Psoas muscle (tissue), 8 donors: ENCODE measurements around the gene MAP2K1. TPM values are rescaled to one million over a fixed set of nuclear protein-coding genes. Genes with fewer than 3 reads are reported as not detected.

Source experiments
- ATAC-seq, 4 donors: fragments of 200-7000 bp; cut with Tn5 transposase; one replicate each; pipeline ENCODE4 v1.9.1; 2020; ENCODE audit warnings: moderate library complexity in 3 of 4, mild to moderate bottlenecking in 2 of 4
- DNase-seq, 2 donors: peaks; one replicate each; pipeline ENCODE4 v3.0.0-alpha.2; 2020
- H3K27ac ChIP-seq: fragments of 200-600 bp; one replicate; pipeline ENCODE4 v1.8.0; 2022
- H3K27me3 ChIP-seq, 3 donors: fragments of 200-600 bp in 1 of 3; one replicate each; pipeline versions ENCODE4 v1.6.1 to v1.8.0; 2013 to 2022; ENCODE audit warnings: low read length in 2 of 3, mild to moderate bottlenecking in 2 of 3, moderate library complexity in 1 of 3; ENCODE audit not compliant: insufficient read depth in 3 of 3
- H3K36me3 ChIP-seq, 2 donors: fragments of 200-600 bp in 1 of 2; one replicate each; pipeline versions ENCODE4 v1.6.1 to v1.8.0; 2013 to 2022; ENCODE audit warnings: low read depth in 1 of 2, mild to moderate bottlenecking in 1 of 2, moderate library complexity in 1 of 2; ENCODE audit not compliant: insufficient read depth in 1 of 2
- H3K4me1 ChIP-seq: fragments of 200-600 bp; one replicate; pipeline ENCODE4 v1.8.0; 2022
- H3K4me3 ChIP-seq: fragments of 200-600 bp; one replicate; pipeline ENCODE4 v1.8.0; 2022; ENCODE audit warnings: mild to moderate bottlenecking
- H3K9me3 ChIP-seq: fragments of 200-600 bp; one replicate; pipeline ENCODE4 v1.8.0; 2022
- WGBS, 3 donors: extraction: QIAGEN DNeasy Blood & Tissue Kit; methylation state at CpG; one replicate each; pipeline versions ENCODE4 v1.1.6 to v1.1.7; 2013; 5-methylcytosine and 5-hydroxymethylcytosine counted together
- intact Hi-C, 2 donors: fragments of 100-400 bp; cut with DNase I; formaldehyde crosslinking; loops; one replicate each; pipeline versions ENCODE4 v1.11.0 to v1.14.2; 2022
- polyA plus RNA-seq, 3 donors: library from polyadenylated mRNA; stranded (reverse); fragments of 200-250 nt; gene quantifications; one replicate each; pipeline ENCODE4 v1.2.3, GENCODE V29; 2013
- total RNA-seq, 4 donors: library from RNA; stranded (reverse); fragmentation: NEBNext Ultra II Directional in 2 of 4; extraction: Animal tissue kit (Norgen Biotek cat#: 25700) in 2 of 4; gene quantifications; one replicate each; pipeline versions ENCODE4 v1.2.1 to v1.2.4, GENCODE V29; 2021 to 2023
- TF ChIP-seq, protein P1 (sequence below): fragments of 200-600 bp; IDR thresholded peaks from one replicate; pipeline ENCODE4 v1.8.0; 2022; ENCODE audit warnings: antibody characterized with exemption
- donor health status: healthy with polysubstance abuse.
- donor health status: DM: no; HTN: no; CAD: no; lungs with moderate emphysema.
- donor health status: Bipolar disorder and iron deficiency.
- donor health status: healthy.
- donor health status: DM: yes; HTN: yes; CAD: no.
- donor health status: DM: no; HTN: no; CAD: no.
- donor health status: DM: no; HTN: no; CAD: no.
- donor health status: DM: yes; HTN: yes; CAD: no.

The MAP2K1 gene
- total and polyA plus RNA-seq, 7 donors: 56.3 to 135 (median 66.9) TPM

DNA sequence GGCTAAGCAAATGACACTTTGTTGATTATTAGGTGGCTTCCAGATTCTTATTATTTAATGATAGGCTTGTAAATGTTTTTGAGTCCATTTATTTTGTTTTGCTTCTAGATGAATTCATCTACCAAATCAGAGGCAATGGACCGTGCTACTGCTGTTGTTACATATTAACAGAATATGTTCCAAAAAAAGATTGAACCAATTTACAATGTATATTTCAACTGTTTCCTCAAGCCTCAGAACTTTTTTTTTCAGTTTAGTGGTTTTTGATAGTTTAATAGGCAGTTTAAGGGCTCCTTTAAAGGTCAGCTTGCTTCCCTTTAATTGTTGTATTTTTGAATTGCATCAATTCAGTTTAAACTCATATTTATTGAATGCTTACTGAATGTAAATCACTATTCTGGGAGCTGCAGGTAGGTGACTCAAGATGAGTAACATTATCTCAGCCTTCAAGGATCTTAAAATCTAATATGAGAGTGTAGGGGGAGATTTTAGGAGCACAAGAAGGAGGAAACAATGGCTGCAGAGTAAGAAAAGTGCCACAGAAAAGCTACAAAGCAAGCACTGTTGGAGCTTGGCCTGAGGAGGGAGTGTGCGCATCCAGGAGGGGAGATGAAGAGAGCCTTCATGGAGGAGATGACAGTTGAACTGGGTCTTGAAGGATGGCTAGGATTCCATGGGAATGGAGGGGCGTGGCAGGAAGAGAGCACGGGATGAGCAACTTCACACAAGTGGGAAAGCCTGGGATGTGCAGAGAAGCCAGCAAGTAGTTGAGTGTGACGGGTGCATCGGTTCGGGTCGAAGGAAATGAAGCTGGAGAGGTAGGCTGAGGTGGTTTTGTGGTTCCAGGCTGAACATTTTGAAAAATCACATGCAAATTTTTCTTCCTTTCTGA lies 14.7 kb downstream of the MAP2K1 start:
- Histone ChIP-seq H3K27me3 (no peaks in the 10 kb centered on the region), H3K27ac (no peak overlapping the region), H3K36me3 (peaks cover 0 to 10% of the 10 kb centered on the region in 2 donors), H3K9me3 (no peaks in the 10 kb centered on the region), H3K4me1 (peaks cover 33% of the 10 kb centered on the region), H3K4me3 (no peak overlapping the region)
- 85 to 89% (median 87%) methylated on average over 8 of the region's 8 CpGs for WGBS, 3 donors
- TF ChIP-seq, protein P1, sequence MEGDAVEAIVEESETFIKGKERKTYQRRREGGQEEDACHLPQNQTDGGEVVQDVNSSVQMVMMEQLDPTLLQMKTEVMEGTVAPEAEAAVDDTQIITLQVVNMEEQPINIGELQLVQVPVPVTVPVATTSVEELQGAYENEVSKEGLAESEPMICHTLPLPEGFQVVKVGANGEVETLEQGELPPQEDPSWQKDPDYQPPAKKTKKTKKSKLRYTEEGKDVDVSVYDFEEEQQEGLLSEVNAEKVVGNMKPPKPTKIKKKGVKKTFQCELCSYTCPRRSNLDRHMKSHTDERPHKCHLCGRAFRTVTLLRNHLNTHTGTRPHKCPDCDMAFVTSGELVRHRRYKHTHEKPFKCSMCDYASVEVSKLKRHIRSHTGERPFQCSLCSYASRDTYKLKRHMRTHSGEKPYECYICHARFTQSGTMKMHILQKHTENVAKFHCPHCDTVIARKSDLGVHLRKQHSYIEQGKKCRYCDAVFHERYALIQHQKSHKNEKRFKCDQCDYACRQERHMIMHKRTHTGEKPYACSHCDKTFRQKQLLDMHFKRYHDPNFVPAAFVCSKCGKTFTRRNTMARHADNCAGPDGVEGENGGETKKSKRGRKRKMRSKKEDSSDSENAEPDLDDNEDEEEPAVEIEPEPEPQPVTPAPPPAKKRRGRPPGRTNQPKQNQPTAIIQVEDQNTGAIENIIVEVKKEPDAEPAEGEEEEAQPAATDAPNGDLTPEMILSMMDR: no peak
- intact Hi-C loops: loop anchor here in 1 of 2 donors (5.0 kb wide), 1 partner anchor 76 kb away; no protein-coding TSS in a partner anchor
- no peak for DNase-seq
- ATAC-seq: no peak

GRCh38 chr15:66402761-66403284 lies 16.1 kb downstream of the MAP2K1 start:
- Histone ChIP-seq H3K4me1 (peaks cover 34% of the 10 kb centered on the region), H3K27me3 (no peaks in the 10 kb centered on the region), H3K4me3 (no peak overlapping the region), H3K36me3 (peaks cover 0 to 4% of the 10 kb centered on the region in 2 donors), H3K9me3 (no peaks in the 10 kb centered on the region), H3K27ac (no peak overlapping the region)
- DNase-seq (no peak), ATAC-seq (no peak)
- intact Hi-C loops: loop anchor here in 1 of 2 donors (5.0 kb wide), 1 partner anchor 74 kb away; no protein-coding TSS in a partner anchor
- 82 to 88% (median 88%) methylated on average over 3 of the region's 3 CpGs for WGBS, 3 donors
- TF ChIP-seq, protein P1: no peak

- TF ChIP-seq, protein P1: no peak
- Histone ChIP-seq H3K4me3 (no peak overlapping the region), H3K27me3 (no peaks in the 10 kb centered on the region), H3K9me3 (no peaks in the 10 kb centered on the region), H3K27ac (no peak overlapping the region), H3K36me3 (peaks cover 0 to 4% of the 10 kb centered on the region in 2 donors), H3K4me1 (peaks cover 34% of the 10 kb centered on the region)
- intact Hi-C loops: loop anchor here in 1 of 2 donors (5.0 kb wide), 1 partner anchor 74 kb away; no protein-coding TSS in a partner anchor
- ATAC-seq (no peak), DNase-seq (no peak)
- 83 to 87% (median 84%) methylated on average over 5 of the region's 5 CpGs for WGBS, 3 donors
Measured at GRCh38 chr15:66403323-66403722, 16.6 kb downstream of the MAP2K1 start.

- Histone ChIP-seq H3K27me3 (no peaks in the 10 kb centered on the region), H3K9me3 (no peaks in the 10 kb centered on the region), H3K4me3 (no peak overlapping the region), H3K4me1 (peaks cover 34% of the 10 kb centered on the region), H3K27ac (no peak overlapping the region), H3K36me3 (peaks cover 0 to 4% of the 10 kb centered on the region in 2 donors)
- no peak for ATAC-seq
- intact Hi-C loops: loop anchor here in 1 of 2 donors (5.0 kb wide), 1 partner anchor 73 kb away; no protein-coding TSS in a partner anchor
- DNase-seq: no peak
- WGBS, 3 donors: 79 to 88% (median 85%) methylated on average over 8 of the region's 8 CpGs
- TF ChIP-seq, protein P1: no peak
Measured at GRCh38 chr15:66404122-66404521, 17.4 kb downstream of the MAP2K1 start.
